ENCODE results near the gene RBFOX2.
"Not testable (repeated sequence)": the region's sequence is repeated elsewhere in the genome, so short reads cannot be mapped to it uniquely, and the experiment has no call there.

Gene RBFOX2

DNA sequence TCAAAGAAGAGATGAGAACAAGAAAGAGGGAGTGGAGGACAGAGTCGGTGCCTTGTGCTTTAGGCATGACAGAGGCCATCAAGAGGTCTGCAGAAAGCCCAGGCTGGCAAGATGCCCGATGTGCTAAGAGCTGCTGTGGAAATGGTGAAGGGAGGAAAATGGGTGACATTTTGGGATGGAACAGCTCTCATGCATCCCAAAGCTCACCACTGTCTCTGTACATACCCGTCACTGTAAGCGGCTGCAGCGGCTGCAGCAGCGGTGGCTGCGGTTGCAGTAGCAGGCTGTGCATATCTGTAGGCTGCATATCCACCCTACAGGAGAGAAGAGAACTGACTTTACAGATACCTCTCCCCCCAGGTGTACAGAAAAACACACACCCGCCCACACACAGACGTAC is 282.4 kb downstream of the RBFOX2 start:
- FAIRE-seq (no peak), DNase-seq (ENCODE audit: insufficient read length, low spot score) (no peak)
- no peak for TF ChIP-seq POLR2A (IDR thresholded peaks at IDR 0.05; ENCODE audit: low read depth, low read length)

DNA sequence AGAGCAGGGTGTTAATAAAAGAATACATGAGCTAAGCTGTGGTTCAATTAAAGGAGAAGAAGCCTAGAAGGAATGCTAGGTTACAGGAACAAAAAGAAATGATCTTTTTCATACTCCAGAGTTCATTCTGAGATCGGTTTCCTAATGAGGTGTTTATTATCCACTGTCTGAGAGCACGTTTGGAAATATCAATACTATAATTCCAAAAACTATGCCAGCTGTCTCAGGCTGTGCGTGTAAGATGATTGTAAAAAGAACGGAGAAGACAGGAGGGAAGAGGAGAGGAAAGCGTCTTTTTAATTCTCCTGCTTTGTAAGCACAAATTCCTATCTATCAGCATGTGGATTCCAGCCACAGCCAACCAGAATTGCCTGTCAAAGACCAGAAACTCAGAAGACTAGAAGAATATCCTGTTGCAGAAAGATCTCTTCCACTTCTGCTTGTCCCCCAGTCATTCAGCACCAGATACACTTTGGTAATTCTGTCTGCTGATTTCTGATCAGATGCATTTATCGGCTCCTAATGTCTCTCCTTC is 285.2 kb downstream of the RBFOX2 start:
- FAIRE-seq (no peak), DNase-seq (ENCODE audit: insufficient read length, low spot score) (no peak)
- TF ChIP-seq POLR2A (IDR thresholded peaks at IDR 0.05; ENCODE audit: low read depth, low read length), result no peak

DNA sequence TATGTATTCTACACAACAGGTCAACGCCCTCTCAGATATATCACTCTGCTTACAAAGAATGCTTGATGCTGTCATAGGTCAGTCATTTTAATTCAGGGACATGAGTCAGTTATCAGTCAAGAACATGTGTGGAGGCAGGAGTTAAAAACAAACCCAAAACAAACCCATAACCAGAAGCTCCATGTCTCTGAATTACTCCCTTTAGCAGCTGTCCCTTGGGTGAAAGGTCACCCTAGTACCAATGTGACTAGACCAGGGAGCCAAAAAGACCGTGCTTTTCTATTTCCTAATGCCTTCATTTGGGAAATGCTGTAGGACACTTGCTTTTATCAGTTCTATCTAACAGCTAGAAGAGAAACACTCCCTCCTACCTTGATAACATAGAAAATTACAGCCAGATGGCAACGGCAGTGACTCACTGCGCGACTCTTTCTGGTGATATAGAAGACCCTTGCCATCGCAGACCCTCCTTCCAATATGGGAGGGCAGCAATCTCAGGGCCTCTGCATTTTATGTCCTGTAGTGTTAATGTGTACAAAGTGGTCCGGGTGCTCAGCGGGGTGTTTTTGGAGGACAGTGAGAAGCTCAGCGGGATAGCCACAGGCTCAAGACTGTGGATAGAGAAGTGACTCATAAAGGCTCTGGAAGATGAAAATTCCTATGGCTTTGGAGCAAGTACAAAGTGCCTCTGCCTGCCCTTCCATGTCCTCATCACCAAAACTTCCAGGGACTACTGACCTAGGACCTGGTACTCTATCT is 286.1 kb downstream of the RBFOX2 start:
- FAIRE-seq (peak; percentile 81), DNase-seq (ENCODE audit: insufficient read length, low spot score) (peak; percentile 28)
- no peak for TF ChIP-seq POLR2A (IDR thresholded peaks at IDR 0.05; ENCODE audit: low read depth, low read length)

DNA sequence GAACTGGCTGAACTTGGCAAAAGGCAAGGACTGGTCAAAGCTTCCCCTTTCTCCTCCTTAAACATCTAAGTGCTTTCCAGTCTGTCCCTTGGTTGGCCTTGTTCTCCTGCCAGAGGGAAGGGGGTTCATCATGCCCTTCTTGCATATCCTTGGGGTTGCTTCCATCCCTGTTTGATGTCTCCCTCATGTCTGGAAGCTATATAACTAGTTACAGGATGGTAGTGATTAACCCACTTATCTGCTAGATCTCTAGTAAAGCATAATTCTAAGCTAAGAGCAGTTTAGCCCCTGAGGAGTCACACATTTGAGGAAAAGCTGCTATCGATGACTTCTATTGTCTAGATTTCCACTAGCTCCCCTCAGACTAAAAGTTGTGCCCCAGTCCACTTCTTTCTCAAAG is 288.0 kb downstream of the RBFOX2 start:
- no peak for TF ChIP-seq POLR2A (IDR thresholded peaks at IDR 0.05; ENCODE audit: low read depth, low read length)
- FAIRE-seq (no peak), DNase-seq (ENCODE audit: insufficient read length, low spot score) (no peak)

DNA sequence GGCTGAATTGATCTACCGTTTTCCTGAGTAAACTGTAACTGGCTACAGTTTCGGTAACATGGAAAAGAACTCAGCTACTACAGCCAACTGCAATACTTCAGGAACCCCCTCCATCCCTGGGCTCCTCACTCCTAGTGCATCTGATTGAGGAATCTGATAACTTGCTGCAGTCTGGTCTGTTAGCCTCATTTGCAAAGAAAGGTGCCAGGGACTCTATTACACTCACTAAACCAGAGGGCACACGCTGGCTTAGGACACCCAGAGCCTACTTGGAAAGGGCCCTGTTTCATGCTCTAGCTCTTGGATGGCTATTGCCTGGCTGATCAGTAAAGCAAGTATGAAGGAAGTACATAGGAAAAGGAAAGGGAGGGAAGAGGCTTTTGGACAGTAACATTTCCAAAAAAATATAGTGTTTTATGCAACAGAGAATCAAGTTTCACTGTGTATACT is 288.7 kb downstream of the RBFOX2 start:
- FAIRE-seq (no peak), DNase-seq (ENCODE audit: insufficient read length, low spot score) (no peak)
- TF ChIP-seq POLR2A (IDR thresholded peaks at IDR 0.05; ENCODE audit: low read depth, low read length), result no peak

DNA sequence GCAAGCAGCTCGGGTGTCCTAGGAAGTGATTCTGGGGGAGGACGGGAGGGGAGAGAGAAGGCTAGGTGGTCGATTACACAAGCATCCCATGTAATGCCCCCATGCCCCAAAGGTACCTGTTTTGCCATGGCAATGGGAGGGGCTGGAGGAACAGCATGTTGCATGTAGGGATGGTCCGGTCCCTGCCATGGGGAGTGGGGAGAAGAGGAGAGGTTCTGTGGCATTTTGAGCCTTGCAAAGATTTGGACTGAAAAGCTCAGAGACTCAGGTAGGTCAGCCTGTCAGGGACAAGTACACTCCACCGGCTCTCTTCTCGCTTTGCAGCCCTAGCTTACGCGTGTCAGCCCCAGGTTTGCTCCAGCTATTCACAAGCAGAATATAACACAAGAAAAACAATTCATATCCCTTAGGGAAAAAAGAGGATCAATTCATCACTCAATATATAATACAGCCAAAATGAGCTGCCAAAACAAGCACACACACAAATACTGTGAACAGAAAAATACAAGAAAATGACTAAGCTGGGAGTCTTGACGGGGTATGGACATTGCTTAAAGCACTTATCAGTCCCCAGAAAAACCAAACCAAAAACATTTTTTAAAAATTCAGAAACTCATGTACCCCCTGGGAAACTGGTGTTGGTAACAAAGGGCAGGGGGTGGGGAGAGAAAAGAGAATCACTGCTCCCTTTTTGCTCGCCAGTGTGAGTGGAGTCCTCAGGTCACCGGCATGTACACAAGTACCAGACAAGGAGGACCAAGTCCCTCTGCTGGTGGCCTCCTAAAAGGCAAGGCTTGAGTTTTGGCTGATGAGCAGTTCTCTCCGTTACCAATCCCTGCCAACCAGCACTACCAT is 289.3 kb downstream of the RBFOX2 start:
- FAIRE-seq, result no peak
- no peak for TF ChIP-seq POLR2A (IDR thresholded peaks at IDR 0.05; ENCODE audit: low read depth, low read length)
- DNase-seq (ENCODE audit: insufficient read length, low spot score), result no peak

DNA sequence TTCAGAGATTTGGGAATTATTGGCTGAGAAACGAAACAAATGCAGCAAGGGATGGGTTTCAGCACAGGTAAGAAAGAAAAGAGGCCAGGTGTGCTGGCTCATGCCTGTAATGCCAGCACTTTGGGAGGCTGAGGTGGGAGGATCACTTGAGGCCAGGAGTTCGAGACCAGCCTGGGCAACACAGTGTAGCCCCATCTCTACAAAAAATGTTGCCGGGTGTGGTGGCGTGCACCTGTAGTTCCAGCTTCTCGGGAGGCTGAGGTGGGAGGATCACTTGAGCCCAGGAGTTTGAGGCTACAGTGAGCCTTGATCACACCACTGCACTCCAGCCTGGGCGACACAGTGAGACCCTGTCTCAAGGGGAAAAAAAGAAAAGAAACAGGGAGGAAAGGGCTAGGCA is 290.7 kb downstream of the RBFOX2 start:
- DNase-seq (ENCODE audit: insufficient read length, low spot score); FAIRE-seq: not testable (repeated sequence)

DNA sequence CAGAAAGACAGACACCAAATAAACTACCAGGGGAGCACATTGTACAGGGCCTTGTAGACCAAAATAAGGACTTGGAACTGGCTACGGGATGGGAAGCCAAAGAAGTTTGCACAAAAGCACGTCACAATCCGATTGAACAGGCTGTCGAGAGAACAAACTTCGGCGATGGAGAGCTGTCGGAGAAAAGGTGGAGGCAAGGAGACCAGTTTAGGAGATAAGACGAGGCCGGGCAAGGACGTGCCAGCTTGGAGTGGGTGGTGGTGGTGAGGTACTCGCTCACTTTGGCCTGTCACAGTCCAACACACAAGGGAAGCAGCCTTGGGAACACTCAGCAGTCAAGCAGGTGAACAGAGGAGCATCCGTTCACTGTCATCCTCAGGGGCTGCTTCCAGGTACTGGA is 291.9 kb downstream of the RBFOX2 start:
- TF ChIP-seq POLR2A (IDR thresholded peaks at IDR 0.05; ENCODE audit: low read depth, low read length), result no peak
- FAIRE-seq, result no peak

DNA sequence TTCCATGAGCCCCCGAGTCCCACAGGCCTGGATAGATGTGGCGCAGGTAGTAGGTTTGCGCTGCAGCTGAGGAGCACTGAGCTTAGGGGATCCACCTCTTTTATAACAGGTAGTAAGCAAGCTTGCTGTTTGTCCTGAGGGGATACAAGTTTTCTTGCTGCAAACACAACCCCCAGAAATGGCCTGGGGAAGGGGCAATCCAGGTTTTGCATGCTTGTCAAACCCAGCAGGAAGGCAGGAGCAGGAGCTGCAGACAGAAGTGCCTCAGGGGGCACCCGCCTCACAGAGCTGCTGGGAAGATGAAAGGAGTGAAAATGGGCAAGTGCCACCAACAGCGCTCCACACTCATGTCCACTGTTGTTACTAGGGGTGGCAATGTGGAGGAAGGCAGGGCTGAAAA is 292.5 kb downstream of the RBFOX2 start:
- DNase-seq (ENCODE audit: insufficient read length, low spot score), result no peak
- no peak for TF ChIP-seq POLR2A (IDR thresholded peaks at IDR 0.05; ENCODE audit: low read depth, low read length)
- no peak for FAIRE-seq

More for the DNA sequence above, 291.9 kb downstream of the RBFOX2 start:
- DNase-seq (ENCODE audit: insufficient read length, low spot score), result no peak

DNA sequence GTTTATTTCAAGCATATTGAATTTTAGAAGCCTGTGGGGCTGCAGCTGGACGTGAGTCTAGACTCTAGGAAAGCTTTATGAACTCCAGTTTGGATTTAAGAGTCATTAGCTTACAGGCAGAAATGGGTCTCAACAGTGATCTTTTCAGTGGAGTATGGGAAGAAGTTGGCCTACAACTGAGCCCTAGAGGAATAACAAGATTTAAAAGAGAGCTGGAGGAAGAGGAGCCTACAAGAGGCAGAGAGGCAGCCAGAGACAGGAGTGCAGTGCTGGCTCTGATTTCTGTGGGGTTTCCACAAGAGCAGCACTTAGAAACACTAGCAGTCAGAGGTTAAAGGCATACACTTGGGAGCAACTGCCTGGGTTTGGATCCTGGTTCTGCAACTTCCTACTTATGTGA is 293.1 kb downstream of the RBFOX2 start:
- FAIRE-seq (no peak), DNase-seq (ENCODE audit: insufficient read length, low spot score) (no peak)
- no peak for TF ChIP-seq POLR2A (IDR thresholded peaks at IDR 0.05; ENCODE audit: low read depth, low read length)

DNA sequence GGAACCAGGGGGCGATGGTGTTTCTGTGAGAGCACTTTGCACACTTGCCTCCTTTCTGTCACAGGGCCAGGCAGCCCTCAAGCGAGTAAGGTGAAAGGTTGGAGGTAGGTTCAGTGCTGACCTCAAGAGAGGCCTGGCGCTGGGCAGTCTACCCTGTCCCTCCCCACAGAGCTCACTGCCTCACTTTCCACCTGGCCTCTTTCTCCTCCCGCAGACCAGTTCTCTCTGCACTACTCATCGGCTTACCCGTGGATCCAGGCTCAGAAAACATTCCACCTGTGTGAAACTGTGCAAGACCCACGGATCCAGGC is 294.2 kb downstream of the RBFOX2 start:
- no peak for TF ChIP-seq POLR2A (IDR thresholded peaks at IDR 0.05; ENCODE audit: low read depth, low read length)
- DNase-seq (ENCODE audit: insufficient read length, low spot score), result no peak
- no peak for FAIRE-seq

DNA sequence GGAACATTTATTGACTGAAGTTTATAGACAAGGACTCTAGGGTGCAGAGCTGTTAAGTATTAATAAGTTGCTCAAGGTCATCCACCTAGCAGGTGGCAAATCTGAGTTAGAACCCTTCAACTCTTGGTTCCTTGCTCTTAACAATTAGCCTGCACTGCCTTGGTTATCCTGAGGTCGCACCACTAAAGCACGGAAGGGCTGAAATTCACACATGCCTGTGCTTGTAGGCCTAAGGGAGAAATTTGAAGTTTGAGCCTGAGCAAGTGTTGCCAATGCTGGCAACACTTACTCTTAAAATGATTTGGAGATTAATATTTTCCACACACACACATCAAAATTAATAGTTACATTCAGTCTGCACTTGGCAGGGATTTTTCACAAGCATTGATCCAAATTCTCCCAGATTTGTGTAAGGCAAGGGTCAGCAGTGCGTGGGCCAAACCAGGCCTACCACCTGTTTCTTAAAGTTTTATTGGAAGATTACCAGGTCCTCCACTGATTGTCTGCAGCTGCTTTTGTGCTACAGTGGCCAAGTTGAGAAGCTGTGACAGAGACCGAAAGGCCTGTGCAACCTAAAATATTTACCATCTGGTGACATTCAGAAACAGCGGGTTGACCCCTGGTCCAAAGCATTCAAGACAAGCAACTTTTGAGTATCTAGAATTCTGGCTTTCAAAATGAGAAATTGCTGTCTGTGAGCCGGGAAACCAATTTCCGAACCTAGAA is 294.7 kb downstream of the RBFOX2 start:
- TF ChIP-seq POLR2A (IDR thresholded peaks at IDR 0.05; ENCODE audit: low read depth, low read length), result no peak
- DNase-seq (ENCODE audit: insufficient read length, low spot score) (no peak), FAIRE-seq (no peak)

DNA sequence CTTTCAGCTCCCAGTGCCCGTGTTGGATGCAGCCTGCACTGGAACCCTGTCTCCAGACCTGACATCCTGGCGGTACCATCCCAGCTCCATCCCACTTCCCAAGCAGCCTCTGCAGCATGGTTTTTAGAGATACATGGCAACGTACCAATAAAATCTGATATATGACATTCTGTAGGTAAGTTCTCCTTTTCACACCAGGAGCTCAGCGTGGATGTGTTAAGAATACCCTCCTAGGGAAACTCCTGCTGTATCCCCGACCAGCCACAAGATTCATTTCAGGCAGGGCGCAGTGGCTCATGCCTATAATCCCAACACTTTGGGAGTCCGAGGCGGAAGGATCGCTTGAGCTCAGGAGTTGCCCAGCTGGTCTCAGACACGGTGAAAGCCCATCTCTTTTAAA is 295.6 kb downstream of the RBFOX2 start:
- FAIRE-seq, result no peak
- no peak for TF ChIP-seq POLR2A (IDR thresholded peaks at IDR 0.05; ENCODE audit: low read depth, low read length)
- DNase-seq (ENCODE audit: insufficient read length, low spot score), result no peak

DNA sequence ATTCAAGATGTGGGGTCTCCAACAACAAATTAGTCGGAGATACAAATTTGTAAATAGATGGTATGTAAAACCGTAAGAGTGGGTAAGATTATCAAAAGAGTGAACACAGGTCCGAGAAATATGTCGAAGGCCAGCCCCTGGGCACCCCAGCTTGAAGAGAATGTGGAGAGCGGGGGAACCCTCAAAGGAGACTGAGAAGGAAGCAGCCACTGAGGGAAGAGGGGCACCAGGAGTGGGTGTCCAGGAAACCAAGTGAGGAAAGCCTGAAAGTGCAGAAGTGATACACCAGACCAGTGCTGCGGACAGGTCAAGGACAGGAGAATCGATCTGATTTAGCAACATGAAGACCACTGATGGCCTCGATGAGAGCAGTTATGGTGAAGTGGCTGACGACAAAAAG is 296.5 kb downstream of the RBFOX2 start:
- DNase-seq (ENCODE audit: insufficient read length, low spot score) (no peak), FAIRE-seq (no peak)
- TF ChIP-seq POLR2A (IDR thresholded peaks at IDR 0.05; ENCODE audit: low read depth, low read length), result no peak
